ENCODE measurements around the gene WLS.

Gene WLS

DNA sequence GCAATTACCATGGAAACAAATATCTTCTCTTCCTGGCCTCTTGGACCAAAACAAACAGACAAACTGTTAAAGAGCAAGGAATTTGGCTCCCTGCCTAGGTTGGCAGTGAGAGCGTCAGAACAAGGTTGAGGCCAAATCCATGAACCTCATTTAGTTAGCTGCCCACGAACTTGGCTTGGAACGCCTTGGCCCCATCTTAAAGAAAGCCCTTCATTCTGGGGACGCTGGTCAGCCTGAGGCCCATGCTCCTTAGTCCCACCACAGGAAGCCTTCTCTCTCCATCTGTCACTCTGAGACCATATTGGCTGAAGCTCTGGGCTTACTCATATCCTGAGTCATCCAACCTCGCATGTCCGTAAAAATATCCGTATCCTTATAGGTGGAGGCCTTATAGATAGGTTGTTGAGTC lies 119.5 kb downstream of the WLS start:
- no peak overlapping the region for H3K4me3 ChIP-seq (ENCODE audit: low read depth, low read length)
- TF ChIP-seq, protein P1, sequence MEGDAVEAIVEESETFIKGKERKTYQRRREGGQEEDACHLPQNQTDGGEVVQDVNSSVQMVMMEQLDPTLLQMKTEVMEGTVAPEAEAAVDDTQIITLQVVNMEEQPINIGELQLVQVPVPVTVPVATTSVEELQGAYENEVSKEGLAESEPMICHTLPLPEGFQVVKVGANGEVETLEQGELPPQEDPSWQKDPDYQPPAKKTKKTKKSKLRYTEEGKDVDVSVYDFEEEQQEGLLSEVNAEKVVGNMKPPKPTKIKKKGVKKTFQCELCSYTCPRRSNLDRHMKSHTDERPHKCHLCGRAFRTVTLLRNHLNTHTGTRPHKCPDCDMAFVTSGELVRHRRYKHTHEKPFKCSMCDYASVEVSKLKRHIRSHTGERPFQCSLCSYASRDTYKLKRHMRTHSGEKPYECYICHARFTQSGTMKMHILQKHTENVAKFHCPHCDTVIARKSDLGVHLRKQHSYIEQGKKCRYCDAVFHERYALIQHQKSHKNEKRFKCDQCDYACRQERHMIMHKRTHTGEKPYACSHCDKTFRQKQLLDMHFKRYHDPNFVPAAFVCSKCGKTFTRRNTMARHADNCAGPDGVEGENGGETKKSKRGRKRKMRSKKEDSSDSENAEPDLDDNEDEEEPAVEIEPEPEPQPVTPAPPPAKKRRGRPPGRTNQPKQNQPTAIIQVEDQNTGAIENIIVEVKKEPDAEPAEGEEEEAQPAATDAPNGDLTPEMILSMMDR (IDR thresholded peaks at IDR 0.05; ENCODE audit: borderline replicate concordance, insufficient read depth, low read depth, low read length), result no peak

DNA sequence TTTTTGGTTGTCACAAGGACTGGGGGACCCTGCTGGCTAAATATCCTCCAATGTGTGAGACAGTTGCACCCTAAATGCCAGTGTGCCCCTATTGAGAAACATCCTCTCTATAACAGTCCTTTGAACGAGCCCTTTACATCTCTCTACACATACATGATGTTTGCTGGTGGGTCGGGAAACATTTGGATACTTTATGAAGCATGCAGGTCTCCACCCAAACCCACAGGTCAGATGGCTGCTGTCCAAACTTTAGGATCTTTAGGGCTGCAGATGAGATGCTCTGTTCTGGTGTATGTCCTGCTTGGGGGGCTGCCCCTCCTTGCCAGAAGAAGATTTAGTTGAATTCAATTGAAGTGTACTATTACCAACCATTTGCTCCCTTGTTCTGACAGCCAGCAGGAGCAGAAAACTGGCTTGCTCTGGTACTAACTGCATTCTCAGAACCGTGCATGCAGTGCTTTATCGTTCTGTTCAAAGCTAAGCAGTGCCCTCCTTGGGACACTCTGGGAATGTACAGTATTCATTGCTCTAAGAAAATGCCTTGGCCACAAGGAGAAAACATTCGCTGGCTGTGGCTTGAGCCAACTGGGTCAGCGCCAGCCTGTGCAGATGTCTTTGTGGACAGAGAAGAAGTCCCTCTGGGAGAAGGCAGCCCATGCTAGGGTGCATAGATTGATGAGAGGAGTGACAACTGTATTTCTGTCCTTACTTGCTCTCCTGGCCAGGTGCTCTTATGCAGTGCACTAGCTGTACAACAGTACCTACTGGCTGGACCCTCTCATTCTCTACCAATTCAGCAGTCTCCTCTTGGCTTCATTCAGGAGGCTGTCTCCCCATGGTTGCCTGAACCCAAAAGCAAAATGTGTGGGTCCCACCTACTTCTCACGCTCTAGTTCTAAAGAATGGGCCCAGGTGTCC lies 120.5 kb downstream of the WLS start:
- no peak overlapping the region for H3K4me3 ChIP-seq (ENCODE audit: low read depth, low read length)
- TF ChIP-seq, protein P1 (IDR thresholded peaks at IDR 0.05; ENCODE audit: borderline replicate concordance, insufficient read depth, low read depth, low read length), result peak; percentile 9; the same call in 1 of the 2 replicates

DNA sequence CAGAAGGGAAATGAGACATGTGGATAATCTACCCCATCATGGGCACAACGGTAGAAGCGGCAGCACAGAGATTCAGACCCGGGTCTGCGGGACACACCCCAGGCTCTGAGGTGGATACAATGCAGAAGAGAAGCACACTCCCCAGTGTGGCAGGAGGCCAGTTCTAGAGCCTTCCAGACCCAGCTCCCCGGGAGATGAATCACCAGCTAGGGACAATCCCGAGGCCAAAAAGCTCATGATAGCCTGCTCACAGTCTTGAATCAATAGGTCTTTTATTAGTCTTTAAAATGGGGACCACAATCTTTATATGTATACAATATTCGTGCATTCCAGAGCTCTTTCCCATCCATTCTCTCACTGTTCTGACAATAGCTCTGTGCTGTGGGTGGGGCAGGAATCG lies 124.6 kb downstream of the WLS start:
- H3K4me3 ChIP-seq (ENCODE audit: low read depth, low read length), result no peak overlapping the region
- TF ChIP-seq, protein P1 (IDR thresholded peaks at IDR 0.05; ENCODE audit: borderline replicate concordance, insufficient read depth, low read depth, low read length), result no peak

DNA sequence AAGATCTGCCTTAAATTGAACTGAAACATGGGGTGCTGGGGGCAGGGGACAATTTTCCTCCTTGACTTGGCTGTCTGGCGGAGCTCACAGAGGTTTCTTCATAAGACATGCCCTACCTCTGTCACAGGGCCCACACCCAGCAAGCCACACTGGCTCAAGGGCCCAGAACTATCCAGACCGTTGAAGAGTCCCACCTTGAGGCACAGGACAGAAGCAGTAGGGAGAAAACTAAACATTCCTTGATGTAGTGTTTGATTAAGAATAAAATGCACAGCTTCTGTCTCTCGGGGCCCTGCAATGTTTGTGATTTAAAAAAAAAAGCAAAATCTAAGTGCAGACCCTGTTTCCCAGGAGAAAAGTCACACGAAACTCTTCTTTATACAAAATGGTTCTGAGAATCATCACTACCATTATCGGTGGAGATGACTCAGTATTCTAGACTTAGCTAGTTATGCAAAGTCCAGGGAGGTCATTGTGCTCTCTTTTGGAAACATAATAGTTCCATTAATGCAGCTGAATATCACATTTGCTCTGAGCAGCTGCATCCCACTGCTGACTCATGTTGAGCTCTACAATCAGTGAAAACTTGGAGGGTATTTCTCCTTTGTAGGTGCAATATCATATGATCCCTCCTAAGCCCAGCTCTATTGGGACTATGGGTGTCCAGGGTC lies 128.3 kb downstream of the WLS start:
- no peak overlapping the region for H3K4me3 ChIP-seq (ENCODE audit: low read depth, low read length)
- TF ChIP-seq, protein P1 (IDR thresholded peaks at IDR 0.05; ENCODE audit: borderline replicate concordance, insufficient read depth, low read depth, low read length), result no peak

DNA sequence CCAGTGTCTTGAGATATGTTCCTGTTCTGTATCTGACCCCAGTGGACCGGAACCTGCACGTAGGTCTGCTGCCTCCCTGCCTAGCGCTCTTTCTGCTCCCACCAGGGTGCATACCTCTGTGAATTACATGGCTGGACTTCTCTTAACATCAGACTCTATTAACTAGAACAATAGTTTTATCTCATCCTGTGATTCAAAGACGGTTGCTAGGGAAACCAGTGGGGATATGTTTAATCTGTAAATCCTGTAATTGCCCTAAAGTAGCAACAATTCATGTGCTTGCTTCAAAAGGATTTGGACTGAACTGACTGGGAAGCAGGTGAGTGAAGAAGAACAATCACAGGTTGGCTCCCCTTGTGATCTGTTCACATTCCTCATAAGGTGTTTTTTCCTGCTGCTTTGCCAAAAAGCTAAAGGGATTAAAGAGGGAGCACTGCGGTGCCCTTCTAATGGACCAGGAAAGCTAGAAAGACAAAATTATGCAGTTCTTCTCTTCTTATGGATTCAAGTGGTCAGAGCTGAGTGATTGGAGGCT lies 129.2 kb downstream of the WLS start:
- TF ChIP-seq, protein P1 (IDR thresholded peaks at IDR 0.05; ENCODE audit: borderline replicate concordance, insufficient read depth, low read depth, low read length), result no peak
- no peak overlapping the region for H3K4me3 ChIP-seq (ENCODE audit: low read depth, low read length)

DNA sequence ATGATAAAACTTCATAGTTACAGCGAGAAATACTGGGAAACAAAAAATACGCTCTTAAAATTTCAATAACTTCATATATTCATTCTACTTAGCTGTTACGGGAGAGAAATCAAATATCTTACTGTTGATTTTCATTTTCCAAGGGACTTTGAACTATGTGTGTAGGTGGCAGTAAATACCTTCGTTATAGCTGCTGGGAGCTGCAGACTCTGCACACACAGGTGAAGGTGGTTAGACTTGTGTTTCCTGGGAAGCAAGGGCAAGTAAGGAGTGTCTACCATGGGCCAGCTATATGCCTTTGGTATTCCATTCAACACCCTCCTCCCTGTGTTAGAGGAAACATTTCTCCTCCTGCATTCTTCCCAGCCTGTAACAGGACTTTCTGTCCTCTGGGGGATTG lies 130.5 kb downstream of the WLS start:
- H3K4me3 ChIP-seq (ENCODE audit: low read depth, low read length), result no peak overlapping the region
- TF ChIP-seq, protein P1 (IDR thresholded peaks at IDR 0.05; ENCODE audit: borderline replicate concordance, insufficient read depth, low read depth, low read length), result no peak

Measured in GM12875 (cell line).